SIG-M5 treated with dmso at 0.1 percent for 504 hours (cell line): ENCODE results near the gene PTGIS.

Source experiments
- DNase-seq: peaks from one replicate; lab custom pipeline; 2025; ENCODE audit not compliant: unreplicated experiment; lab: John Stamatoyannopoulos, UW

Gene PTGIS

GRCh38 chr20:49560646-49561045 is 7.3 kb downstream of the PTGIS start:
- DNase-seq, result no peak

GRCh38 chr20:49560186-49560585 is 7.8 kb downstream of the PTGIS start:
- no peak for DNase-seq

GRCh38 chr20:49559411-49560081 is 8.4 kb downstream of the PTGIS start:
- no peak for DNase-seq

- no peak for DNase-seq
Measured at GRCh38 chr20:49558826-49559225, 9.1 kb downstream of the PTGIS start.

DNA sequence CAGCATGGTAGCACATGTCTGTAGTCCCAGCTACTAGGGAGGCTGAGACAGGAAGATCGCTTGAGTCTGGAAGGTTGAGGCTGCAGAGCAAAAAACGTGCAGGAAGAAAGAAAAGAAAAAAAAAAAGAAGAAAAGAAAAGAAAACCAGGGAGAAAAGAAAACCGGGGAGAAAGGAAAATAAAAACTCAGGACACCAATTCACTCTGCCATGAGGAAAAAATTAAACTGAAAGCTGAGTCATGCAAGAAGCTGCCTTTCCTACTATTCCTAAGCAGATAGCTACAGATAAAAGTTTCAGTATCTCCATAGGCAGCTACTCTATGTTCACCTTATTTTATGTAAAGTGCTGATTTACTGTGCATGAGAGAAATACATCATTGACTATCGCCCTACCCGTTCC is 10.5 kb downstream of the PTGIS start:
- DNase-seq, result no peak

DNA sequence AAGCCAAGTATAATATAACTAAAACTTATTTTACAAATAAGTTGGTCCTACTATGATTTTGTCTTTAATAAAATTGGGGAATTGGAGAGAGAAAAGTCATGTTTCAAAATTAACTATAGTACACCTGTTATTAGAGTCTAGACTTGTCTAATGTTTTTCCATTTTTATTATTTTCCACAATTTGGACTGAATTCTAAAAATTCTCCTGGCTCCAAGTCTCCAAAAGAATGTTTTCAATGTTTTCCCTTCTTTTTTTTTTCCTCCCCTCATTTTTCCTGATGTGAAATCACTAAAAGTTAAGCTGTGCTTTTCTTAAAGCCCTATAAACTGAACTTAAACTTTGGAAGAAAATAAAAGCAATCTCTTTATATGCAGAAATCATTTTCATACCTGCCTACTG is 11.3 kb downstream of the PTGIS start:
- DNase-seq, result no peak

DNA sequence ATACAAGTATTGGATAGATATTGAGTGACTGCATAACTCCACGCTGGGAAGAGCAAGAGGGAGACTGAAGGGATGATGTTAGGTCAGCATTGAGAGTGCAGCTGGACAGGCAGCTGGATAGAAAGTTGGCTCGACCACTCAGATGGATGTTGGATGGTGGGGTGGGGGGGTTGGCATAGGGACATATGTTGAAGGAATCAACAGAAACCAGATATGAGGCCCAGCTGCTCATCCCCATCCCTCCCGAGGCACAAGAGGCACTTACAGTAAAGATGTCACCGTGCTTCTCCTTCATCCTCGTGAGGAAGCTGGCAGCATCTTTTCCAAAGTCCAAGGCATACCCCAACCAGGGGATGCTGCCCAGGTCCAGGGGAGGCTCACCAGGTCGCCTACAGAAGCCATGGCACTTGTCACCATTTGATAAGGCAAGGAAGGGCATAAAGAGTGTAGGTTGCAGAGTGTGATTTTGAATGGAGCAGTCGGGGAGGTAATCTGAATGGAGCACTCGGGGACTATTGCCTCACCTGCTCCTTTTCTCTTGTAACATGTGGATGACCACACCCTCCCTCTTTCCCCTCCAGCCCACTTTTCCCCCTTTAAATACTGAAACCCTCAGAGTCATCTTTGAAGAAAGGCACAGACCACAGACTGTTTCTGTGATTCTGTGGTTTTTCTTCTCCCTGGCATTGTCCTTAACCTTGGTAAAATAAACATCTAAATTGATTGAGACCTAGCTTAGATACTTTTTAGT is 18.0 kb downstream of the PTGIS start:
- DNase-seq, result no peak

DNA sequence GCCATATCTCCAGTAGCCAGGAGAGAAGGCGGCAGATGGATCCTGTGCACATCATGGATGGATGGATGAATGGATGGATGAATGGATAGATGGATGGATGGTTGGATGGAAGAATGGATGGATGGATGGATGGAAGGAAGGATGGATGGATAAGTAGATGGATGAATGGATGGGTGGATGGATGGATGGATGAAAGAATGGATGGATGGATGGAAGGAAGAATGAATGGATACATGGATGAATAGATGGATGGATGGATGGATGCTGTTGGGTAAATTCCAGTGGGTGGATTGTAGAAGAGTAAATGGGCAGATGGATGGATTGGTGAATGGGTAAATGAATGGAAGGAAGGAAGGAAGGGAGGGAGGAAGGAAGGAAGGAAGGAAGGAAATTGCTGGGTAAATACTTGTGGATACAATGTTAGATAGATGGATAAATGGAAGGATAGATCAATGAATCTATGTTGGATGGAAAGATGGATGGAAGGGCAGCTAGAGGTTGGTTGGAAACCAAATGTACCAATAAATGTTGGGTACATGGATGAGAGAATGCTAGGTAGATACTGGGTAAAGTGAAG is 19.5 kb downstream of the PTGIS start:
- DNase-seq, result no peak

DNA sequence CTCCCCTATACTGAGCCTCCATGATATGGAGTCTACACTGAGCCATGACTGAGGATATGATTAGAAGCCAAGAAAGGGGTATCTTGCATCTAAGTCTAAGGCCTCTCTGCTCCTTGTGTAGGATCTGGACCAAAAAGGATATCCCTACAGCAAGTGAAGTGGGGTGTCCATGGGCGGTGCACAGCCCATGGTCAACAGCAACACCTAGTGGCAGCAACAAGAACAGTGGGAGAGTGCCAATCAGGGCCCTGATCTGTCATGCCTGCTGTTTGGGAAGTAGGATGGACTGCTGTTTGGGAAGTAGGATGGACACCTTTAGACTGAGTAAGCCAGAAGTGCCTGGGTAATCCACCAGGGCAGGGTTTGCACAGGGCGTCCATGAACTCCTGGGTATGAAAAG is 22.4 kb downstream of the PTGIS start:
- DNase-seq, result no peak

DNA sequence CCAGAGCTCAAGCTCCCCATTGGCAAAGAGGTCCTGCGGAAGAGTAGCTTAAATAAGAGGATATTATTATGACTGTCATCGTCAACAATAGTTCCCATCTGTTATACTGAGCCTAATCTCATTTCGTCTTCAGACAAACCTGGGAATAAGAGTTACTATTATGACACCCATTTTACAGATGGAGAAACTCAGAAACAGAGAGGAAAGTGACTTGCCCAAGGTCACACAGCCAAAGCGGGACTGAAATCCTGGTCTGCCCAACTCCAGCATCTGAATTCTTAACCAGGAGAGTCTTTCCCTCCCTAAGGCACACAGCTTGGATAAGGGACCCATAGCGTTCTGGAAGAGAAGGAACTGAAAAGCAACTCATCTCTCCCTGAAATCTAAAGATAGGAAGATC is 23.4 kb downstream of the PTGIS start:
- no peak for DNase-seq

GRCh38 chr20:49543858-49544437 is 24.0 kb downstream of the PTGIS start:
- no peak for DNase-seq

DNA sequence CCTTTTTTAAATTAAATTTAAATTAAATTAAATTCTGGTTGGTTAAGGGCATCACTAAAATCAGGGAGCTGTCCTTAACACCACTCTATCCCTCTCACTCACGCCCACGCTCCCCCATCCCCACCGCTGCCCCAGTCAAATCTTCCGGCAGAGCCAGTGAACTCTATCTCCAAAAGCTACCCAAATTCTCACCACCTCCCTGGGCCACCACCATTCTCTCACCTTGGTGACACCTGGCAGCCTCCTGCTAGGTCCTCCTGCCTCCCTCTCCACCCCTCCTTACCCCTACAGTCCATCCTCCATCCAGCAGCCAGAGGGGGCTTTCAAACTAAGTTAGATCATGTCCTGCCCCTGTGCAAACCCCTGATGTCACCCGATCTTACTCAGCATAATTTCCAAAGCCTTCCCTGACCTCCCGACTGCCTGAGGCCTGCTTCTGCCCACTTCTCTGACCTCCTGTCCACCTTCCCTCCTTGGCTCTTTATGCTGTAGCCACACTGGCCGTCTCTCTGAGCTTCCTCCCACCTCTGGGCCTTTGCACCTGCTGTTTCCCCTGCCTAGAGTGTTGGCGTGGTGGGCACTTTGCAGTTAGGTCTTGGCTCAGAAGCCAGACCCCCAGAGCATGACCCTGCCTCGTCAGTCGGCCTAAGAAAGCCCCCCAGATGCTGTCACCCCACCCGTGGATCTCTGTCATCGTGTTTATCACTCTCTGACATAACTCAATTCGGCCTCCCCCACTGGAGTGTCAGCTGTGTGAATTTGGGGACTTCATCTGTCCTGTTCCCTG is 24.7 kb downstream of the PTGIS start:
- DNase-seq, result no peak

GRCh38 chr20:49542514-49542991 is 25.4 kb downstream of the PTGIS start:
- no peak for DNase-seq

DNA sequence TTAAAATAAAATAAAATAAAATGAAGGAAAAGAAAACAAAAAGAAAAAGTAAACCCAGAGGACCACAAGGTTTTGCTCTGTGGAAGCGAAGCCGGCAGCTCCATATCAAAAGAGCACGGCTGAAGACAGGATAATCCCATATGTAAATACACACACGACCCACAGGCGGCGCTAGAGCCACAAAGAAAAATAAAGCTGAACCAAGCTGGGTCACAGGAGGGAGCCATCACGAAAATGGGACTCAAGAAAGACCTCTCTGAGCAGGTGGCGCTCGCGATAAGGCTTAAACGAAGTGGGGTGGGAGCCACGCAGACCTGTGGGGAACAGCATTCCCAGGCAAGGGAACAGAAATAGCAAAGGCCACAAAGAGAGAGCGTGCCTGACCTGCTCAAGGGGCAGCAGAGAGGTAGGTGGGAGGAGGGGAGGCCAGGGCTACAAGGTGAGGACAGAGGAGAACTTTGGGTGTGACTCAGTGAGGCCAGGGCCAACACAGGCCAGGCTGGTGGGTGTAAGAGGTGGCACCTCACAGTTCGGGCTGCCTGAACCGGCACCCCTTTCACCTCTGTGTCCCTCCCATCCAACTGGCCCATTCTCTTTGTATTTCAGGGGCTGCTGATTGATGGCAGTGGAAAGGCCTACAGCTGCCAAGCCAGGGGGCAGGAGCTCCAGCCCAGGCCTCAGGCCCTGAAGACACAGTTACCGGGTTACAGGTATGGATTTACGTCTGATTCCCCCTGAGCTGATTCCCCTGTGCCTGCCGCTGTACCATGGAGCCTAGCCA is 26.0 kb downstream of the PTGIS start:
- peak; percentile 76 for DNase-seq

DNA sequence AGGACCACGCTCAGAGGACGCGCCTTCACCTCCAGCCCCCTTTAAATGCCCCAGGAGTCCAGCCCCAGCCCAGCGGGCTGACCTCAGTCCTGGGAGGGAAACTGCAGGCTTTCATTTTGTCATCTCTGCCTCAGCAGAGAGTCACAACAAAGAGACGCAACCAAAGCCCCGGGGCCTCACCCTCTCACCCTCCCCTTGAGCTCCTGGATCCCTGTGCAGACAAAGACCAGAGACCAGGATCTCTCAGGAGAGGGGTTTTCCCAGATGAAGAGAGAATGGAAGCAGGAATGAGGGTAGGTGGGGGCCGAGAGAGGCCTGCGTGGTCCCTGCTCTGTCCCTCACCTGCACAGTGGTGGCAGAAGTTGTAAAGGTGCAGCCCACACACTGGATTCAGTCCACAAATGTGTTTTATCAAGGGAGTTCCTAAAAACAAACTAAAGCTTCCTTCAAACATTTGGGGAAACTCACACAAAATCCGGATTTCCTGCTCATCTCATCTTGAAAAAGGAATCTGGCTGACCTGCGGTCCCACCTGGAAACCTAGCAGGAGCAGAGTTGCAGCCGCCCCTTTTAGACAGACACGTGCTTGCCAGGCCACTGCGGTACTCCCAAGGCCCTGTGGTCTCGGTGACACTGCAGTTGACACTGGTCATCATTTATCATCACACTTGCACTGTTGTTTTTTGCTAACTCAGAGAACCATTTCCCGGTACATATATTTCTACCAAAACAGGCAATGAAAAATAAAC is 27.1 kb downstream of the PTGIS start:
- DNase-seq, result no peak

DNA sequence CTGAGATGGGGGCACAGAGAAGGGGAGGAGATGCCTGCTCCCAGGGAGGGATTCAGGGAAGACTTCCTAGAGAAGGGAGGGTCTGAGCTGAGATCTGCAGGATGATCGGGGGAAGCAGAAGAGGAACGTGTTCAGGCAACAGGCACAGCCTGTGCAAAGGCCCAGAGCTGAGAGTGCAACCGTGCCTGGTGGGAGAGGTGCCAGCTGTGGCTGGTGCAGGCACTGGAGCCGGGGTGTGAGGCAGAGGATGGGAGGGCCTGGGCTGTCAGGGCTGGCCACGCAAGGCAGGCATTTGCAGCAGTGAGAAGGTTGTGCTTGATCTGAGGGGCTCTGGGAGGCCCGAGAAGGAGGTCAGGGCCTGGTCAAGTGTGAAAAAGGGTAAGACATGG is 27.7 kb downstream of the PTGIS start:
- no peak for DNase-seq

DNA sequence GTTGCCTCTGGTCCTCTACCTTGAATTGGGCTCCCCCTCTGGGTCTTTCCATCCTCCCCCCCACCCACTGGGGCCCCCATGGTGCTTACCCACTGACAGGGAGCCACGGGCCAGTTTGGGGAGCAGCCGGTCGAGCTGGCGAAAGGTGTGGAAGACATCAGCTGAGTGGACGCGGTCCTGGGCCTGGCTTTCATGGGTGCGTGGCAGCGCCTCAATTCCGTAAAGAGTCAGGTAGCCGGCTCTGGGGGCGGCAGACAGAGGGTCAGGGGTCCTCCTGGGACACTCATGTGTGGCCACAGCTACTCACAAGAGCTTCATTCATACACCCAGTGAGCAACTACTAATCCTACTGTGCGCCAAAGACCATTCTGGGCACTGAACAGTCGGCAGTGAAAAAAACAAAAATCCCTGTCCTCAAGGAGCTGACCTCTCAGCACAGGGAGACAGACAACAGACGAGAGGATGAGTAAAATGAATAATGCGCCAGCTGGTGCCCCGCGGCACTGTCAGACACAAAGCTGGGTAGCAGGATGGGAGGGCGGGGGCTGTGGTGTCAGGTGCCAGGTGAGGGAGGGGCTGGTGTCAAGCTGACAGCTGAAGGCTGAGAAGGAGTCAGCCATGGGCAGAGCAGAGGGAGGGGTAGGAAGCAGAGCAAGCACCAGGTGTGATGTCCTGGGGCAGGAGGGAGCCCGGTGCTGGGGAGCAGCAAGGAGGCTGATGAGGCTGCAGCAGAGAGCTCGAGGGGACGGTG is 28.3 kb downstream of the PTGIS start:
- DNase-seq, result no peak

DNA sequence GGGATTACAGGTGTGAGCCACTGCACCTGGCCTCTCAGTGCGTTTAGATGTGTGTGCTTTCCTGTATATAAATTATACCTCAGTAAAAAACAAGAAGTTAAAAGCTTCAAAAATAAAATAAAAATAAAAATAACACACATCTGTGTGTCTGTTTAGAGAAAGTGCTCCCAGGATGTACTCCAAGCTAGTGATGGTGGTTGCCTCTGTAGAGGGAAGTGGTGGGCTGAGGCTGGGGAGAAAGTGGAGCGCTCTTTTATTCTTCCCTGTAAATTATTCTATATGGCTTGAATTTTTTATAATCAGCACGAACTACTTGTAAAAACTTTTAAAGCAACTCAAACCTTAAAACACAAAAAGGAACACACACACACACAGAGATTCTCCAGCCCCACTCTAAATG is 29.0 kb downstream of the PTGIS start:
- no peak for DNase-seq

DNA sequence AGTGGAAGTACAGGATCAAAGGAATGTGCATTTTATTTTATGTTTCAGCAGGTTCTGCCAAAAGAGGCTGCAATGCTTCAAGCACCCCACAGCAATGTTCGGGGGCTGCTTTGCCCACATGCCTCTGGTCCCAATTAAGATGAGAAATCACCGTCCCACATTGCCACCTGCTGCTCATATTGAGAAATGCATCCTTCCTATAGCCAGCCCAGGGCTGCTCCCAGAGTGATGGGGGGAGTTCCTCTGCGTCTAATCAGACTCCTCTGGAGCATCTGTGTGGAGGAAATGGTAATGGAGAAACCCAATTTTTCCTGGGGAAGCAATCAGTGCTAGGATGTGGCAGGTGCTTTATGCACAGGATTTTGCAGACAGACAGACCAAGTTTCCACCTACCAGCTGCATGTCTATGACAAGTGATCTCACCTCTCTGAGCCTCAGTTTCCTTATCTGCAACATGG is 33.7 kb downstream of the PTGIS start:
- DNase-seq, result peak; percentile 61
